Astrocyte of the spinal cord (primary cell): ENCODE measurements around the gene GRIK5.
"Not testable (repeated sequence)": the region's sequence is repeated elsewhere in the genome, so short reads cannot be mapped to it uniquely, and the experiment has no call there.

ENCODE experiments used
- DNase-seq: peaks from one replicate; pipeline ENCODE4 v3.0.0; 2011; ENCODE audit warnings: low read depth, low spot score
- H3K4me3 ChIP-seq: 2 replicates; pipeline ENCODE4 v1.5.1; 2011; ENCODE audit warnings: low read depth, mild to moderate bottlenecking, low read length, moderate library complexity
- CTCF ChIP-seq: IDR thresholded peaks from 2 replicates; pipeline ENCODE4 v1.5.1; 2012; ENCODE audit warnings: low read depth, mild to moderate bottlenecking, low read length, inconsistent platforms
- in situ Hi-C: cut with HindIII; loops from 2 replicates; pipeline ENCODE4 v1.10.0; 2017; ENCODE audit warnings: low sequenced_read_pairs

Gene GRIK5

GRCh38 chr19:42040031-42040430 is 30.0 kb downstream of the GRIK5 start:
- TF ChIP-seq CTCF, result no peak
- no peak overlapping the region for H3K4me3 ChIP-seq
- in situ Hi-C loops, result no loop called here
- DNase-seq, result no peak

- no peak overlapping the region for H3K4me3 ChIP-seq
- in situ Hi-C loops, result no loop called here
- TF ChIP-seq CTCF, result no peak
These were observed 31.3 kb downstream of the GRIK5 start for GRCh38 chr19:42038666-42039065.

GRCh38 chr19:42037649-42038048 is 32.4 kb downstream of the GRIK5 start:
- no peak for DNase-seq
- TF ChIP-seq CTCF, result no peak
- H3K4me3 ChIP-seq, result no peak overlapping the region
- in situ Hi-C loops, result no loop called here

More at GRCh38 chr19:42038666-42039065, 31.3 kb downstream of the GRIK5 start:
- DNase-seq, result no peak

- DNase-seq, result peak; percentile 60
- in situ Hi-C loops, H3K4me3 ChIP-seq: not testable (repeated sequence)
- TF ChIP-seq CTCF, result peak; percentile 91
These were observed 35.2 kb downstream of the GRIK5 start for GRCh38 chr19:42034640-42035391.

- TF ChIP-seq CTCF, result no peak
- DNase-seq, result no peak
- H3K4me3 ChIP-seq, result no peak overlapping the region
- in situ Hi-C loops, result no loop called here
These were observed 36.6 kb downstream of the GRIK5 start for GRCh38 chr19:42033413-42033812.

- in situ Hi-C loops, result no loop called here
- no peak overlapping the region for H3K4me3 ChIP-seq
- DNase-seq, result no peak
- no peak for TF ChIP-seq CTCF
These were observed 37.6 kb downstream of the GRIK5 start for GRCh38 chr19:42032431-42032830.
